ENCODE measurements around the gene PARD3B.

GRCh38 chr2:204632410-204632809, 87.1 kb downstream of the PARD3B start:
- TF ChIP-seq POLR2AphosphoS5 (IDR thresholded peaks at IDR 0.05; ENCODE audit: low read depth), result no peak
- TF ChIP-seq CTCF (IDR thresholded peaks at IDR 0.05; ENCODE audit: insufficient read depth, low read length), result no peak
